CMK (cell line): ENCODE results near the gene POLD4.

ENCODE experiments used
- DNase-seq: peaks from one replicate; pipeline ENCODE4 v3.0.0-alpha.2; 2010; ENCODE audit warnings: low read depth

Gene POLD4

DNA sequence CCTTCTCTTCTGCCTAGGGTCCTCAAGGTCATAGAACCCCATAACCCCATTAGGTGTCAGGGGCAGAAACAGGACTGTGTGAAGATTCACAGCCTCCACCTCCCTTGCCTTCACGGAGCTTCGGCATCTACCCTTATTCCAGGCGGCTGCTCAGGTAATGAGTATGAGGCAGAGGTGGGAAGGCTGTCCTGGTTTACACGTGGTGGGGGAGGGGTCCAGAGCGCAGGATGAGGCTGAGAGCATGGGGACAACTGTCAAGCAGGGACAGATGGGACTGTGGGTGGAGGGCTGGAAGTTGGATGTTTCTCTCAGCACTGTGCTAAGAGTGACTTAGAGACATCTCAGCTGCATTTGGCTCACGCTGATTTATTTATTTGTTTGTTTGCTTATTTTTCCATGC, 34.2 kb upstream of the POLD4 start:
- no peak for DNase-seq

DNA sequence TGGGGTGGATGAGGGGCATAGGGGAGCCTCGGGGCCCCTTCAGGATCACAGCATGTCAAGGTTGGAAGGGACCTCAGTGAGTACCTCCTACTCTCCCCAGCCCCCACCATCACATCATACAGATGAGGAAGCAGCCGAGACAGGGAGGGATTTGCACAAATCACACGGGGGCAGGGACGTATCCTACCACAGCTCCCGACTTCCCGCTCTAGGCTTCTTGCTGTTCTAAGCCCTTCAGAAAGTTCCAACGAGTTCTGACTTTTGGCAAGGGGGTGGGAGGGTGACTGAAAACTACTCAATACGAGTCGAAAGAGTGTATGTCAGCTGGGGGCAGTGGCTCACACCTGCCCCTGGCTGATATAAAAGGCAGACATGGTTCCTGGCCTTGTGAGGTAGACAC, 33.7 kb upstream of the POLD4 start:
- DNase-seq = no peak

DNA sequence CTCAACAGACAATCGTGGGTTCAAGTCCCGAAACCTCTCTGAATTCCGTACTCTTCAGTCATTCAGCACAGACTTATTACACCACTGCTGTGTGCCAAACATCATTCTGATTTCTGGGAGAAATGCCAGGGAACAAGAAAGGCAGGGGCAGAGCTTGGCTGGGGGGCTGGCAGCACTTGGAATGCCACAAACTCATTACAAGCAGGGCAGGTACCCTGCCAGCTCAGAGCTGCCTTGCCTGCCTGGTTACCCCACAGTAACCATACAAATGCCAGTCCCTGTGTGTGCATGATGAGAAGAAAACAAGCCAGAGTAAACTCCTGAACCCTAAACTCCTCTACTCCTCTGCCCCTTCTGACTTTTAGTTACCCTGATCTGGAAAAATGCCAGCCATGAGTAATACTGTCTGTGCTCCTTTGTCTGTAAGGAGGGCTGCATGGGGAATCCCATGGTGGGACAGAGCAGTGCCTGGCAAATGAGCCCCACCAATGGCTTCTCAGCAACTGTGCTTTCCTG, 31.6 kb upstream of the POLD4 start:
- DNase-seq = no peak

DNA sequence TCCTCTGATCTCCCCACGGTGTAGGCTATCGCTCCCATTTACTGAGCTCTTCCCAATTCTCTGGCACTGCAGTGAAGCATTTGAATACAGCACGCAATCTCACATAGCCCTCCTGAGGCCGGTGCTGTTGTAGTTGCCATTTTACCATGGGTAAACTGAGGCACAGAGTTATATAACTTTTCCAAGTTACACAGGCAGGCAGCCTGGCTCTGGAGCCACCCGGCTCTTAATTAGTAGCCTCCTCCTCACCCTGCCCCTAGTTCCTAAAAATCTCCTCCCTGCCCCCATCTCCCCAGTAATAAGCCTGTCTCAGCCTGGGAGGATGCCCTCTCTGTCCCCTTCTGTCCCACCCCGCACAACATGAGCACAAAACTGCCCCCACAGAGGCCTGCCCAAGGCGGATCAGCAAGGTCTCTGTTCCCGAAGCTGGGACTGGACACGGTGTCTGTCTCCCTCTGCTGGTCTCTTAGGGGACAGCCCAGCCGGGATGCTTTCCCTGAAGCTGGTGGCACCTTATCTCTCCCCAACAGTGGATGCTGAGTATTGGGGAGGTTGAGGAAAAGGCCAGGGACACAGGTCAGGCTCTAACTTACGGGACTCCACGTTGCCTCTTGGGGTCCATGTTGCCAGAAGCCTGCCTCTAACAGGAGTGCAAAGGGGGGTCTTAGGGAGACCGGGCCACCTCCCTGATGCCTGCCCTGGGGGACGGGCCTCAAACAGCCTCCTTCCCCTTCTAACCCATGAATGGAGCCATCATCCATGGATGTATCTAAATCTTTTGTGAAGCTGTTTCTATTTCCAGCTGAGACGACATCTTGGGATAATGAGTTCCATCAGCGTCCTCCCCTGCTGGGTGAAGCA, 29.2 kb upstream of the POLD4 start:
- DNase-seq = no peak

DNA sequence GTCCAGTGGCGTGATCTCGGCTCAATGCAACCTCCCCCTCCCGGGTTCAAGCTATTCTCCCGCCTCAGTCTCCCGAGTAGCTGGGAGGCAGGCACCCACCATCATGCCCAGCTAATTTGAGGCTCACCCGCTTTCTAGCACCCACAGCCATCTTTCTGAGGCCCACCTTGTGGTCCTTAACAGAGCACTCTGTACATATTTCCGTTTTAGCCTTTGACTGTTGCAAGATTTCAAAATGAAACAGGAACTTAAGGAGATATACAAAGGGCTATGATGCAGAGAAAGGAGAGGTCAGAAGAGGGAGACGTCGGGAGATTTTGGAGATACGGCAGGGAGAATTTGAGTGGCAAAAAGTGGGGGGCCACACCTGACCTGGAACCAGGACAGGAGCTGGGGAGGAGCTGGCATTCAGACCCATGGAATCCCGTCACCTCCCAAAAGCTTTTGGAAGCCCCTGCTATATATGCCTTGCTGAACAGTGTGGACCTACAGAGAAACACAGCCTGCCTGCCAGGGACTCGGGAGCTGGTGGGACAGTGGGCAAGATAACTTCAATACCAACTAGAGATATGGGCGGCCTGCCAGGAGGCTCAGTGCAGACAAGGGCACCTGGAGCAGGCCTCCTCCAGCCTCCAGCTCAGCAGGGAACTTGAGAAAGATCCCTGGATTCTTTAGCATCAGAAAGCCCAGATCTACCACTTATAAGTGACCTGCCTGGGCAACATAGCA, 28.1 kb upstream of the POLD4 start:
- no peak for DNase-seq

DNA sequence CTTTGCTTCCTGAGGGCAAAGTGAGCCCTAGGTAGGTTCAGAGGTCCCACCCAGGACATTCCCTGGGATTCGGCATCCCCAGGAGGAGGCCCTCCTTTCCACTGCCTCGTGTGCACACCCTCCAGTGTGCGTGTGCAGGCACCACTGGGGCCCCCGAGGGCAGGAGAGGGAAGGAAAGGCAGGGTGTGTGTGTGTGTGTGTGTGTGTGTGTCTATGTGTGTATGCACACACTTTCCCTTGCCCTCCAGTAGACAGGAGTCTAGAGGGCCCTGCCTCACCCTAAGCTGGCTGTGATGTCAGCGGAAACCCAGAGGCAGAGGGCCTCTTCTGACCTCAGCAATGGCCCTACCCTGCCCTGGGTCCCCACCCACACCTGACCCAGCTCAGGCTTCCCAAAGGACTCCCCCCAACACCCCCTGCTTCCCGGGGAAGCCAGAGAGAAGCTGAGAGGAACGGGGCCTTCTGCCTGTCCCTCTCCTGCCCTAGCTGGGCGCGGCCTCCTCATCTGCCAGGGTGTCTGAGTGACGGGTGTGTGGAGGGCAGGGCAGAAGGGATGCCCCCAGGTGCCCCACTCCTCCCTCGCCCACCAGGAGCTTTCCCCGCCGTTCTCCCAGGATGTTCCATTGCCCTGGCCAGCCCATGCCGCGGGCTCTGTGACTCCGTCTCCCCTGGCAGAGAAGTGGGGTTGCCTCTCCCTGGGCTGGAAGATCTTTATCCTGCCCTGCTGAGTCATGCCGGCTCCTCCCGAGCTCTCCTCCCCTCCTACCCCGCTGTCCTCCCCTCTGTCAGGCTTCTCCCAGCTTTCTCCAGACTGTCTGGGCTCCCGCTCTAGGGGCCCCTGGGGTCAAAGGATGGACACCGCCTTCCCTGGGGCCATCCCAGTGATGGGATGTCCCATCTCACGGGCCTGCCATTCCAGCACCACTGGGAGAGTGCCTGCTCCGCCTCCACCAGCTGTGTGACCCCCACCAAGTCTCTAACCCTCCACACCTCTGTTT, 26.0 kb upstream of the POLD4 start:
- no peak for DNase-seq

DNA sequence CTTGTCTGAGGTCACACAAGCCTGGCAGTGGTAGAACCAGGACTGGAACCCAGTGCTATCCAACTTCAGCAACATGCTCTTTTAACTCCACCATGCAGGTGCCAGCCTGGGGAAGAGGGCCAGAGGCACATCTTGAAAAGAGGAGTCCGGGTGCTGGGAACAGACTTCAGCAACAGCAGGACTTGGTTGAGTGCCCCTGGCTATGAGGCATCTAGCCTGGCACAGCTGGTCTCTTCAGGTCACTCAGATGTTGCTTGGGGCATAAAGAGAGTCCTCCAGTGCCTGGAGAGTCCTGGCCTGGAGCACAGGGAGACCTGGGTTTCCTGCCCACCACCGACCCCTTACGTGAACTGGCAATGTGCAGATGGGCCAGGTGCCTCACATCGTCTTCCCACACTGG, 25.2 kb upstream of the POLD4 start:
- no peak for DNase-seq

DNA sequence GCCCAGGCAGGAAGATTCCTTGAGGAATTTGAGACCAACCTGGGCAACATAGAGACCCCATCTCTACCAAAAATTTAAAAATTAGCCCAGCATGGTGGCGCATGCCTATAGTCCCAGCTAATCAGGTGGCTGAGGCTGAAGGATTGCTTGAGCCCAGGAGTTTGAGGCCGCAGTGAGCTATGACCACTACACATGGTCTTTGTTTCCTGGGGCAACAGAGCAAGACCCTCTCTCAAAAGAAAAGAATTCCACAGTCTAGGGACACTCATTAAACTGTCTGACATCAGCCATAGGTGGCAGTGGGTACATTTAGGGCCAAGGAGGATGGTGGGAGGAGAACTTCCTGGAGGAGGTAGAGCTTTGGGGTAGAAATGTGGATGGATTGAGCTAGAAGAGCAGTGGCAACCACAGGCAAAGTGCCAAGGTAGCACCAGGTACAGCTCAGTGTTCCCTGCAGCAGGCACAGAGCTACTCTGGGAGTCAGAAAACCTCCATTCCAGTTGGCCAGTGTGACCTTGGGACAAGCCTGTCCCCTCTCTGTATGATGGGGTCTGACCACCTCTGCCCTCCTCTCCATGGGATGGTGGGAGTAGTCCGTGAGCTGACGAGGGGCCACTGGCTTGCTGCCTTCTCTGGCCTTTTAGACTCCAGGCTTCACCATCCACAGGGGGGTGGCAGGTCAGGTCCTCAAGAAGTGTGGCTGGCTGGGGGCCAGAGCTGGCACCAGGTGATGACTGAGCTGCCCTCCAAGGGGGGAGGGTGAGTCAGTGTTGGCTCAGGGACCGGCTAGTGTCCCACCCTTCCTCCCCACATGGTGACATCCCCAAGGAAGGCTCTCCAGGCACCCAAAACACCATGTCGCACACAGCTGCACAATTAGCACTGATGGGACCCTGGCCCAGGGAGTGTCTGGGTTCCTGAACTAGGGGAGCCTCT, 23.8 kb upstream of the POLD4 start:
- no peak for DNase-seq

DNA sequence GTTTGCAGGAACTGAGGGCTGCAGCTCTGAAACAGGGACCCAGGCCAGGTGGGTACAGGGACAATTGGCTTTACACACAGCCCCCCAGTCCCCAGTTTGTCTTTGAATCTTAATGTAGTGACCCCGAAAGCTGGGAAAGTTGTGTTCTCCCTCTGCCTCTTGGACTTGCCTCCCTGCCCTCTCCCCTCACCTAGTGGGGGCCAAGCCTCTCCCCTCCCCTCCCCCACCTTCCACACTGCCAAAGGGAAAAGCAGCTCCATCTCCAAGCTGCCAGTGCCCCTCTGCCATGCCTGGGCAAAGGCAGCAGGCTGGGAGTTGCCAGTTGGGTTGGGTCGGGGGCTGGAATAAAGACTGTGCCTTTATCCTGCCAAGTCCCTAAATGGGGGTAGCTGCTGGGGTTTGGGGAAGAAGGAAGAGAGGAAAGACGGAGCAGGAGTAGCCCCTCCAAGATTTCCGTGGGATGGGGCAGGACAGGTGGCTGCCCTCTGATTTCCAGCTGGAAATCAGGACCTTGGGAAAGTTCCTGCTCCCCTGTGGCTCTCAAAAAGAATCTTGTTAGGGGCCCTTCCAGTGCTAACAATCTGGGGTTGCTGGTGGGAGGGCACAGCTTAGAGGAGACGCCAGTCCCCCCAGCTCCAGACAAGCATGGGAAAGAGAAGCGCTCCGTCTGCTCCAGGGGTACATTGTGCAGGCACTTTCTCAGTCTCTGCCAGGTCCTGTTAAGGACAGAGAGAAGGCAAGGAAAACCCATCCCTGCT, 22.9 kb upstream of the POLD4 start:
- no peak for DNase-seq

DNA sequence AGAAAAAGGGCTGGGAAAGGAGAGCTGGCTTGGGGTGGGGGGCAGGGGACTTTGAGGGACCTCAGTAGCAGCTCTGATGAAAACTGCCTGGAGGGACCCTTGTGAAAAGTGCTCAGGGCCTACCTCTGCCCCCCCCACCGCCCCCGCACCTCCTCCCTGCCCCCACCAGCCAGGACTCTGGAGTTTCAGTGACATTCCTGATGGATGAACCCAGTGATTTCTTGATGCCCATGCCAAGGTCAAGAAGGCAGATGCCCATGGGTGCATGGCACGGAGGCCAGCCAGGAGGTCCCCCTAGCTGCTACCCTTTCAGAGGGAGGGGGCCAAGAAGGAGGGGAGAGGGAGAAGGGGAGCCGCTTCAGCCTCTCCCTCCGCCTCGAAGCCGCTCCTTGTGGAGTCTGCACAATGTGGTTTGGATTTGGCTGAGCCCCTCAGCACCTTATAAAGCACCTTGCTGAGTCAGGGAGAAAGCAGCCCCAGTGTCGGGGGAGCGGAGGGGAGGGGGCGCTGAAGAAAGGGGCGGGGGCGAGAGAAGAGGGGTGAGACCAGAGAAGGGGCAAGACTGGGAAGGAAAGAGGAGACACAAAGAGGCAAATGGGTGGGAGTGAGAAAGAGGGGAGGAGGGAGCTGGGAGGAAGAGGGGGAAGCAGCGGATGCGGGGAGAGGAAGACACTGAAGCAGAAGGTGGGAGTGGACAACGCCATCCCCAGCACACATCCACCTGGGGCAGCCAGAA, 22.1 kb upstream of the POLD4 start:
- DNase-seq = no peak

DNA sequence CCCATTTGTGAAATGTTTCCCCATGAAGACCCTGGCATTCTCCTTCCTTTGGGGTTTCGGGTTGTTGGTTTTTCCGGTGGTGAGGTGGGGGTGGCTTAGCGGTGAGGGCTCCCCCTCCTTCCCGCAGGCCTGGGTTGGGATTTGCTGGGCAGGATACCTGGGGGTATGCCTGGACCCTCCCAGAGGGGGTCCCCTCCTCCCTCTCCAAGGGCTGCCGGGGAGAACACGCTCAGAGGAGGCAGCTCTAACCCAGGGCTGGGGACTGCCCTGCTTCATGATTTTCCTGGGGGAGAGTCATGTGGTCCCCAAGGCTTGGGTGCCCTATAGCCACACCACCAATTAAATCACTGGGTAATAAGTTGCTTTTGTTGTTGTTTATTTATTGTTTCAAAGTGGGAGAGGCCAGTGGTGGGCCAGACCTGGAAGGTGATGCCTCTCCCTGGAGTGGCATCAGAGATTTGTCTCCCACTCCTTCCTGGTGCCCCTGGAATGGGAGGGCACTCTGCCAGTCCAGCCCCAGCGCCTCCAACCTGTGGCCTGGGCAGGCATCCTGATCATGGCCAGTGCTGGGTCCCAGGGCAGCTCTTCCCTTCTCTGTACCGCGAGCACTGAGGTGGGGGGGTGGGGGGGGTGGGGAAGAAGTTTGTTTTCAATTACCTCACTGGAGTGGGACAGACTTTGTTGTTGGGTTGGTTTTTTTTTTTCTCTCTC, 21.4 kb upstream of the POLD4 start:
- DNase-seq = no peak

DNA sequence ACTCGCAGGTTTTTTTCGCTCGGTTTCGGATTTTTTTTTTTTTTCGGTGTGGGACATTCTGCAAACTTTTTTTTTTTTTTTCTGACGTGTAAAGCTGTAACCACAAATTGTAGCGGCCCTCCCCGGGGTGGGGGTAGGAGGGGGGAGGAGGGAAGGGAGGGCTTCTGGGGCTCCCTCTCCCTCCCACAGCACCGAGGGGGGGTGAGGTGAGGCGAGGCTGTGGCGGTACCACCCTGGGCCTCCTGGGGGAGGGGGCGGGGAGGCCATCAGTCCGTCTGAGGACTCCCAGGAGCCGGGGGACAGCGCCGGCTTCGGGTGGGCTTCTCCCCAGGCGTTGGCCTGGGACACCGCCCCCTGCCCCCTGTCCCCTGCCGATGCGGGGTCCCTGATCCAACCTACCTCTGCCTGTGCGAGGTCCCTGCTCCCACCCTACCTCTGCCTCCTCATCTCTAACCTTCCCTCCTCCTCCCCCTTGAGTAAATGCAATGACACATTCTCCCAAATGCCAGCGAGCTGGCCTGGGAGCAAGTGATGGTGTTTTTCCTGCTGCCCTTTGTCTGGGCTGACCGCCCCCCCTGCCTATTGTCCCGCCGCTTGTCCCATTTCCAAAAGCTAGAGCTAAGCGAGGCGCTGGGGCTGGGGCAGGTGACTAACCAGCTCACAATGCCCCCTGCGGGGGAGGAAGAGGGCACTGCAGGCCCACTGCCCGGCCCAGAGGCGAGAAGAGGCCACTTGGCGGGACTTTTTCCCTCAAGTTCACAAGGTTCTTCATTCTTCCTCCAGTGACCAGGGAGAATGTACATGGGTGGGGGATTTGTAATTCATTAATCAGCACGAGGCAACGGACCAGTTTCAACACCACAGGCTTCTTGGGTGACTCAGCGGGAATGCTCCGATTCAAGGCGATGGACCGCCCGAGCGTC, 20.6 kb upstream of the POLD4 start:
- DNase-seq = no peak

DNA sequence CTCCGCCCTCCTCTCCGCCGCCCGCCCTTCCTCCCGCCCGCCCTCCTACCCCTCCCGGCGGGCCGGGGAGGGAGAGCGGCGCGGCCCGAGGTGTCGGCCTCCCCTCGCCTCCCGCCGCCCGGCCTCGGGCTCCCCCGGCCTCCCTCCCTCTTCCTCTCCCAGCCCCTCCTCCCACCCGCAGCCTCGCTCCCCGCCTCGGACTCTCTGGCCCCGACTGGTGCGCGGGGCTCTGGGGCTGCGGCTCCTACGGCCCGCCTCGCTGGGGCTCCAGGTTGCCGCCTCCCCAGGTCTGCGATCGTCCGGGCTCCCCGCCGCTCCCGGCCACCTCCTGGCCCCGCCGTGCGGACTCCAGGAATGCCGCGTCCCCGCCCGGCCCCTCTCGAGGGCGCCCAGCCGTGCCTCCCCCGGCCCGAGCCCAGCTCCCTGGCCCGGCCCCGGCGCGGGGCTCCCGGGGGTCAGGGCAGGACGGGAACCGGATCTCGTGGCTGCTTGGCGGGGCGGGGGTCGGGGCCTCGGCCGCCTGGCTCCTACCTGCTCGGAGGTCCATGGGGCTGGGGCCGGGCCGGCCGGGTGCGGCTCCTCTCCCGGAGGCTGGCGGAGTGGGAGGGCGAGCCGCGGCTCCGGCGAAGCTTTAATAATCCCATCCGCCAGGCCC, 19.8 kb upstream of the POLD4 start, which contains the start of gene CLCF1:
CLCF1 (minus strand) TSS at position 606 of the 655 bp plus-strand sequence; CDS start at position 547, 59 bp downstream.
- no peak for DNase-seq

DNA sequence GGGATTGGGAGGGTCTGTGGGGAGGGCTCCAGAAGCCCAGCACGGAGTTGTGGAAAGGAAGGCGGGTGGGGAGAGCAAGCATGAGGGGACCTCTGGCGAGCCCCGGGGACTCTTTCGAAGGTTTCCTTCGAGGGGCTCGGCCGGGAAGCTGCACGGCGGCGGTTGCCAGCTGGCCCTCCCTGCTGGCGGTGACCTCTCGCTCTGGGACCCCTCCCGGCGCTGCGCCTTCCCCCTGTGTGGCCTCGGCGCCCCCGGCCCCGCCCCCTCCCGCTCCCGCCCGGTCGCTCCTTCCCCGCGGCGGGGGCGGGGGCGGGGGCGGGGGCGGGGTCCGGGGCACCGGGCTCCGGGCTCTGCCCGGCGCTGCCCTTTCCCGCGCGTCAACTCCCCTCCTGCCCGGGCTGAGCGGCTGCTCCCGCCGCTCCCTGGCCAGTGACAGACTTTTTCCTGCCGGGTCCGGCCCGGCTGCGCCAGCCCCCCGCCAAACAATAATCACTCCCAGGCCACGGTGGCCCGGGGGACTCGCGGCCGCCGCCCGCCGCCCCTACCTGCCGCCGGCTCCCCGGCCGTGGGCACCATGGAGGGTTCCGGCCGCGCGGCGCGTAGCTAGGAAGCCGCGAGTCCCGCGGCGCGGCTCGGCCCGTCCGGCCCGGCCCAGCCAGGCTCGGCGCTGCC, 19.1 kb upstream of the POLD4 start:
- no peak for DNase-seq

DNA sequence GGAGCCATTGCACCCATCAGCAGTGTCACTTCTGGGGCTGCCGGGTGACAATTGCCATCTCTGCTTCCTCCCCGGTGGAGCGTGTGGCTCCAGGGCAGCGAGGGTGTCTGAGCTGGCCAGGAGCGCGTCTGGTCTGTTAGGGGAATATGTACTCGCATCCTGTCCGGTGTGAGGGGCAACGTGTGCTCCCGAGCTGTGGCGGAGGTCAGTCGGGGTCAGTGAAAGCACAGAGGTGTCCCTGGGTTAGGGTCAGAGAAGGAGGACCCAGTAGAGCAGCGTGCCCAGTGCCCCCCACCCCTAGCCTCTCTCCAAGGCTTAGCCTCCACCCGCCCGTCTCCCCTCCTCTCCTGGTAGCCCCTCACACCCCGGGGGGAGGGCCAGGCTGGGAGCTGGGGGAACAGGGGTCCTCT, 18.6 kb upstream of the POLD4 start:
- no peak for DNase-seq

DNA sequence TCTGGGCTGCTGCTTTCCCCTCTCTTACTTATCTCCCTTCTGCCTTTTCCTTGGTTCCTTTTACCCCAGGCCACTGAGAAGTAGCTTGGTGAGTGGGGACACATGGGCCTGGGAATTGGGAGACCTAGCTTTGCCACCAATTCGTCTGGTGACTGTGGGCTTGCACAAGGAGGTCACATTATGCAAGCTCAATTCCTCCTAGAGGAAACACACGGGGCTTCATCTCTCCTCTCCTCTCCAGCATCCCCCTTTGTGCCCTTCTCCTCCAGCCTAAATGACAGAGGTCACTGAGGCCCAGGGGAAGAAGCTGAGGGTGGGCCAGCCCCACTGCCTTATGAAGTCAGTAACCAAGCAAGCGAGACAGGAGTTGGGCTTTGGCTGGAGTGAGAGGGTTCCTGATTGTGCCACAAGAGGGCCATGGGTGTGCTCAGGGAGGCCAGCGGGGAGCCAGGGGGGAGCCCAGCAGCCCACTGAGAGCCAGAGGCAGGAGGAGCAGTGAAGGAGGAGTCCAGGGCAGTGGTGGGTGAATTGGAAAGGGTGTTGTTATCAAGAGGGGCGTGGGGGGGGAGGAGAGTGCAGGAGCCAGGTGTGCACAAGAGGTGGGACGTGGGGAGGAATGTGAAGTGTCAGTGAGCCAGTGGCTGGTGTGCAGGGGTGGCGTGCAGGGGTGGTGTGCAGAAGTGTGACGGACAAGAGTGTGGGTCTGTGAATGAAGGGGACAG, 18.0 kb upstream of the POLD4 start:
- DNase-seq = no peak
